ENCODE measurements around the gene SLC24A3.

GRCh38 chr20:19765913-19766312, 553.5 kb downstream of the SLC24A3 start:
- no peak for TF ChIP-seq CTCF (IDR thresholded peaks at IDR 0.05)
- no peak for TF ChIP-seq POLR2AphosphoS5 (IDR thresholded peaks at IDR 0.05)

Measured in sigmoid colon (tissue), 4 donors.